ENCODE measurements around the gene HAPLN3. TPM values are rescaled to one million over a fixed set of nuclear protein-coding genes. Genes with fewer than 3 reads are reported as not detected.

HAPLN3 gene
- total RNA-seq, 1 experiment from 2014 or later, result 168 TPM

DNA sequence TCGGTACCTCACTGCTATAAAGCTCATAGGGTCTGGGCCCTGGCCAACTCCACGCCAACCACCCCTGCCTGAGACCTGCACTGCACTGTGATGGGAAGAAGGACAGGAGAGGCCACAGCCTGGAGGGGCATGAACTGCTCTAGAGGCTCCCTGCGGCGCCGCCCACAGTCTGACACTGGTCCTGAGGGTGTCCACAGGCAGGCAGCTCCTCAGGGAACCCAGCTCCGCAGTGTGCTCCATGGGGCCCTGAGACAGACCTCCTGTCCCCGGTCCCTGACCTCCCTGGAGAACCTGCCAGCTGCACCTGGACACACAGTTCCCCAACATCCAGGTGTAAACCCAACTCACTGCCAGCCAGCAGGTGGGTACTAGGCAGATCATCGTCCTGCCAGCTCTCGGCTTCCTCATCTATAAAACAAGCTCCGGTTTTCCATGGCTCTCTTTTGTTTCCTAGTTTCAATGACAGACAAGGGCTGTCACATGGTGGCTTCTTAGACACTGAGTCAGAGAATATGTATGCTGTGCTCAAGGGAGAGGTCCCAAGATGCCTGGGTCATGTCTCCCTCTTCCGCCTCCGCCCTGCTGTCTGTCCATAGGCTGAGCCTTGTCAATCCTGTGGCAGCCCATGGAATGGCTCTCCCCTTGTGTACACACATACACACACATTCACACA is 5.1 kb upstream of the HAPLN3 start:
- POLR2A ChIA-PET, result interaction anchor here (0.7 kb wide), 1 partner anchor 81 kb away, joined by 3 read pairs; no protein-coding TSS in a partner anchor
- CTCF ChIA-PET, result interaction anchor here (0.6 kb wide), 1 partner anchor 169 kb away, joined by 3 read pairs; no protein-coding TSS in a partner anchor
- H3K27ac ChIP-seq (ENCODE audit: low read length), result peak overlapping the region; percentile 57; the same call in 1 of the 2 replicates

GRCh38 chr15:88899251-88899650 is 3.9 kb upstream of the HAPLN3 start:
- TF ChIP-seq SIN3A (IDR thresholded peaks at IDR 0.05; ENCODE audit: borderline replicate concordance, insufficient read depth, low read depth, low read length) (no peak), CTCF (IDR thresholded peaks at IDR 0.05) (no peak), TCF7L2 (IDR thresholded peaks at IDR 0.05; ENCODE audit: low read depth, low read length) (no peak), REST (IDR thresholded peaks at IDR 0.05; ENCODE audit: insufficient read depth in 1 of 2, low read depth in 2 of 2, low read length in 1 of 2) (no peak), POLR2AphosphoS5 (IDR thresholded peaks at IDR 0.05; ENCODE audit: low read depth, low read length) (no peak)
- POLR2A ChIA-PET, result no interaction called here
- H3K27me3 ChIP-seq (ENCODE audit: control insufficient read depth, insufficient read depth, low read length), result no peaks in the 10 kb centered on the region
- intact Hi-C loops (cut with micrococcal nuclease; ENCODE audit: unreplicated experiment), result no loop called here
- DNase-seq (ENCODE audit: low read depth, low spot score), result no peak
- no TSS peak for BruUV-seq (replicated peaks)
- peaks cover 76% of the 10 kb centered on the region for H3K4me1 ChIP-seq (ENCODE audit: control insufficient read depth, insufficient read depth, low read length)
- no peaks in the 10 kb centered on the region for H3K9me3 ChIP-seq (ENCODE audit: control insufficient read depth, insufficient read depth, low read depth, low read length)
- H3K36me3 ChIP-seq (ENCODE audit: control insufficient read depth, insufficient read depth, low read length), result peaks cover 8% of the 10 kb centered on the region
- H3K27ac ChIP-seq (ENCODE audit: low read length), result peak overlapping the region; percentile 57
- H3K4me3 ChIP-seq (ENCODE audit: low read depth in 2 of 2, low read length in 2 of 2), result no peak overlapping the region
- in situ Hi-C loops (cut with HindIII; ENCODE audit: low pct_unique_long_range_greater_than_20kb, low sequenced_read_pairs), result no loop called here
- CTCF ChIA-PET, result no interaction called here
- ATAC-seq, result no peak

More for the DNA sequence above, 5.1 kb upstream of the HAPLN3 start:
- no peaks in the 10 kb centered on the region for H3K9me3 ChIP-seq (ENCODE audit: control insufficient read depth, insufficient read depth, low read depth, low read length)
- no peak for ATAC-seq
- no peaks in the 10 kb centered on the region for H3K27me3 ChIP-seq (ENCODE audit: control insufficient read depth, insufficient read depth, low read length)
- no peak for DNase-seq (ENCODE audit: low read depth, low spot score)
- H3K4me3 ChIP-seq (ENCODE audit: low read depth in 2 of 2, low read length in 2 of 2), result no peak overlapping the region
- TF ChIP-seq POLR2AphosphoS5 (IDR thresholded peaks at IDR 0.05; ENCODE audit: low read depth, low read length) (peak; percentile 62), REST (IDR thresholded peaks at IDR 0.05; ENCODE audit: insufficient read depth in 1 of 2, low read depth in 2 of 2, low read length in 1 of 2) (no peak), TCF7L2 (IDR thresholded peaks at IDR 0.05; ENCODE audit: low read depth, low read length) (no peak), CTCF (IDR thresholded peaks at IDR 0.05) (no peak), SIN3A (IDR thresholded peaks at IDR 0.05; ENCODE audit: borderline replicate concordance, insufficient read depth, low read depth, low read length) (no peak)
- BruUV-seq (replicated peaks), result TSS peak; percentile 45
- intact Hi-C loops (cut with micrococcal nuclease; ENCODE audit: unreplicated experiment), result no loop called here
- in situ Hi-C loops (cut with HindIII; ENCODE audit: low pct_unique_long_range_greater_than_20kb, low sequenced_read_pairs), result no loop called here
- H3K36me3 ChIP-seq (ENCODE audit: control insufficient read depth, insufficient read depth, low read length), result peaks cover 9% of the 10 kb centered on the region
- H3K4me1 ChIP-seq (ENCODE audit: control insufficient read depth, insufficient read depth, low read length), result peaks cover 87% of the 10 kb centered on the region
